Large intestine (tissue), 3 donors: Measurements from ENCODE around the gene CDKN2AIP. TPM values are rescaled to one million over a fixed set of nuclear protein-coding genes. Genes with fewer than 3 reads are reported as not detected.
A peak's percentile ranks its signal among the peaks of the same experiment; 100 is the strongest.
"Not testable (repeated sequence)": the region's sequence is repeated elsewhere in the genome, so short reads cannot be mapped to it uniquely, and the experiment has no call there.

Source experiments
- DNase-seq, 2 donors: peaks; one replicate each; pipeline versions ENCODE4 v3.0.0 to v3.0.0-alpha.2; 2013
- H3K27ac ChIP-seq: one replicate; pipeline ENCODE4 v1.5.1; 2013; ENCODE audit warnings: low read length
- H3K27me3 ChIP-seq: 2 replicates; pipeline ENCODE4 v1.6.1; 2013; ENCODE audit warnings: low read length; ENCODE audit not compliant: control insufficient read depth, insufficient read depth
- H3K36me3 ChIP-seq: 2 replicates; pipeline ENCODE4 v1.6.1; 2013; ENCODE audit warnings: low read length; ENCODE audit not compliant: control insufficient read depth, insufficient read depth
- H3K4me1 ChIP-seq: one replicate; pipeline ENCODE4 v1.6.1; 2013; ENCODE audit warnings: low read length; ENCODE audit not compliant: control insufficient read depth, insufficient read depth
- H3K4me3 ChIP-seq: one replicate; pipeline ENCODE4 v1.5.1; 2013; ENCODE audit warnings: low read length
- H3K9me3 ChIP-seq: one replicate; pipeline ENCODE4 v1.6.1; 2013; ENCODE audit warnings: mild to moderate bottlenecking, low read depth, low read length, moderate library complexity; ENCODE audit not compliant: control insufficient read depth
- WGBS: methylation state at CpG from one replicate; pipeline ENCODE4 v1.1.5; 2013; ENCODE audit warnings: low lambda C conversion rate; ENCODE audit not compliant: insufficient coverage; 5-methylcytosine and 5-hydroxymethylcytosine counted together
- polyA plus RNA-seq: library from polyadenylated mRNA; unstranded; fragments of 120-200 nt; gene quantifications from one replicate; pipeline ENCODE4 v1.2.1, GENCODE V29; 2013

Gene CDKN2AIP
- polyA plus RNA-seq, 1 donor, result 32.1 TPM

DNA sequence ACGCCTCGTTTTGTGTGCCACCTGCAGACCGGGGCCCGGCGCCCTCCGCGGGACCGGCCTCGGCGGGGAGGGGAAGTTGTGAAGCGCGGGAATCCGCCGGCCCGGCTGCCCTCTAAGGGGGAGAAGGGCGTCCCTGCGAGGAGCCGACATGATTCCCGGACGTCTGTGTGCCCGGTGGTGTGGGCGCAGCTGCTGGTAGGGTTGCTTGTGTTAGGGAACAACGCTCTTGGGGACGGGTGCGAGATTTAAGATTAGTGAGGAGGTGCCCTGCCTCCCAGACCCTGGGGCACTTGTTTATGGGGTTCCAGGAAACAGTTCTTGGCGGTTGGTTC is 627 bp downstream of the CDKN2AIP start:
- peaks cover 8% of the 10 kb centered on the region for H3K9me3 ChIP-seq
- no CpG with 5 or more reads among the region's 26 CpGs for WGBS
- no peaks in the 10 kb centered on the region for H3K27me3 ChIP-seq
- peak overlapping the region; percentile 98 for H3K4me3 ChIP-seq
- DNase-seq, result no peak
- peaks cover 38% of the 10 kb centered on the region for H3K4me1 ChIP-seq
- peaks cover 25% of the 10 kb centered on the region for H3K36me3 ChIP-seq
- H3K27ac ChIP-seq, result peak overlapping the region; percentile 99

GRCh38 chr4:183447646-183448045 is 3.2 kb downstream of the CDKN2AIP start:
- peaks cover 17% of the 10 kb centered on the region for H3K4me1 ChIP-seq
- H3K27ac ChIP-seq, result no peak overlapping the region
- H3K4me3 ChIP-seq, result no peak overlapping the region
- DNase-seq, result no peak
- peaks cover 8% of the 10 kb centered on the region for H3K9me3 ChIP-seq
- peaks cover 25% of the 10 kb centered on the region for H3K36me3 ChIP-seq
- no peaks in the 10 kb centered on the region for H3K27me3 ChIP-seq
- WGBS, result 89% methylated on average over 2 of the region's 5 CpGs

- Histone ChIP-seq H3K9me3 (peaks cover 8% of the 10 kb centered on the region), H3K4me3 (no peak overlapping the region), H3K4me1 (peaks cover 12% of the 10 kb centered on the region), H3K27me3 (no peaks in the 10 kb centered on the region), H3K27ac (no peak overlapping the region), H3K36me3 (peaks cover 25% of the 10 kb centered on the region)
- DNase-seq, result no peak
- WGBS, result 83% methylated on average over 1 of the region's 3 CpGs
These were observed 4.0 kb downstream of the CDKN2AIP start for GRCh38 chr4:183448436-183448835.

- peaks cover 25% of the 10 kb centered on the region for H3K36me3 ChIP-seq
- no peak overlapping the region for H3K27ac ChIP-seq
- DNase-seq, result no peak
- peaks cover 7% of the 10 kb centered on the region for H3K9me3 ChIP-seq
- no peaks in the 10 kb centered on the region for H3K27me3 ChIP-seq
- no peak overlapping the region for H3K4me3 ChIP-seq
- H3K4me1 ChIP-seq, result peaks cover 12% of the 10 kb centered on the region
- 95% methylated on average over 3 of the region's 5 CpGs for WGBS
These were observed 4.9 kb downstream of the CDKN2AIP start for GRCh38 chr4:183449193-183449882.

- Histone ChIP-seq H3K4me1 (peaks cover 12% of the 10 kb centered on the region), H3K9me3 (no peaks in the 10 kb centered on the region), H3K4me3 (no peak overlapping the region), H3K27ac (no peak overlapping the region), H3K36me3 (peaks cover 25% of the 10 kb centered on the region), H3K27me3 (no peaks in the 10 kb centered on the region)
- no peak for DNase-seq
- 80% methylated on average over 1 of the region's 1 CpG for WGBS
These were observed 5.7 kb downstream of the CDKN2AIP start for GRCh38 chr4:183450108-183450507.

DNA sequence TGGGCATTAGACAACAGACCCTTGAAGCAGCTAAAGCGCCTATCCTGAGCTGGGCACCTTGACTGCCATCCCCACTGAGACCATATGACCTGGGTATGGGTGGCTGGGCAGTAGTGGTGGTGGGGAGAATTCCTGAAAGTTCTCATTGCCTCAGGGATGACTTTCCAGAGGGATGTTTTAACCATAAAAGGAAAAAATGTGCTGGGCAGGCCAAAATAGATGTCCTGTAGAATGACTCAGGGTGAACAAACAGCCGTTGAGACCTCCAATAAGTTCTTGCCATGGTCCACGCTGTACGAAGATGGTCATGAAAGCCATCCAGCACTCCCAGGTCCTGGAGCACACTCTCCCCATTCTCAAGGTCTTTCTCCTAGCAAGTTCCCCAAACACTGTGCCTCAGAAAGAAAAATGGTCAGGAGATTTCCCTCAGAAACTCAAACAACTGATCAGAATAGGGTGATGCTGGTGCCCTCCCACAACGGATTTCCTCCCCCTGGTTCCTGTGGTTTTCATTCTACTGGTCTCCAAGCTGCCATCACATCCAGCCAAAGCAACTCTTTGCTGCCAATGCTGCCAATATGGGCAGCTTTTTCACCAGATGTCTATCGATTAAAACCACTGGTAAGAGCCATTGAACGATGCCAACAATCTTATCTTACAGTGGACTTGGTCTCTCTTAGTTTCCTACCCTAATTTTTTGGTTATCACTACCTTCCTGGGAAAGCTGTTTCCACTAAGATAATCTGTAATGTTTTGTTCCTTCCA is 11.2 kb downstream of the CDKN2AIP start:
- no CpG with 5 or more reads among the region's 7 CpGs for WGBS
- Histone ChIP-seq H3K27me3 (no peaks in the 10 kb centered on the region), H3K9me3 (no peaks in the 10 kb centered on the region), H3K4me3 (no peak overlapping the region), H3K4me1 (no peaks in the 10 kb centered on the region), H3K36me3 (no peaks in the 10 kb centered on the region), H3K27ac (no peak overlapping the region)
- DNase-seq, result no peak

DNA sequence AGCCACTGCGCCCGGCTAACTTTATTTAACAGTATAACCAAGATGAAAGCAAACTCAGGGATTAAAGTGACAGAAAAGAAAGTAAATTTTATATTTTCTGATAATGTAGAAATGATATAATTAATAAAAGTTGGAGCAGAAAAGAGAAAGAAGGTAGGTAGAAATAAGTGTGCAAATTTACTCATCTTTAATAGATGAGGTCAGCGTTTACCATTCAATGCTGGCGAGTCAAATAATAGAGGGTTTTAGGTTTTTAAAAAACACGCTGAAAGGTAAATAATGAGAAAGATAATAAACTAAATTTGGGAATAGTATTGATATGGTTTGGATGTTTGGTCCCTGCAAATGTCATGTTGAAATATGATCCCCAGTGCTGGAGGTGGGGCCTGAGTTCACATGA is 13.6 kb downstream of the CDKN2AIP start:
- H3K4me3 ChIP-seq, result no peak overlapping the region
- no peak for DNase-seq
- H3K27me3 ChIP-seq, result no peaks in the 10 kb centered on the region
- H3K27ac ChIP-seq, result no peak overlapping the region
- H3K9me3 ChIP-seq, result no peaks in the 10 kb centered on the region
- 100% methylated on average over 4 of the region's 5 CpGs for WGBS
- no peaks in the 10 kb centered on the region for H3K36me3 ChIP-seq
- no peaks in the 10 kb centered on the region for H3K4me1 ChIP-seq

GRCh38 chr4:183463903-183464619 is 19.6 kb downstream of the CDKN2AIP start:
- not testable (repeated sequence) for H3K27ac ChIP-seq, H3K4me3 ChIP-seq, H3K36me3 ChIP-seq, H3K9me3 ChIP-seq, H3K4me1 ChIP-seq, DNase-seq, H3K27me3 ChIP-seq
- WGBS, result no CpG with 5 or more reads among the region's 11 CpGs

DNA sequence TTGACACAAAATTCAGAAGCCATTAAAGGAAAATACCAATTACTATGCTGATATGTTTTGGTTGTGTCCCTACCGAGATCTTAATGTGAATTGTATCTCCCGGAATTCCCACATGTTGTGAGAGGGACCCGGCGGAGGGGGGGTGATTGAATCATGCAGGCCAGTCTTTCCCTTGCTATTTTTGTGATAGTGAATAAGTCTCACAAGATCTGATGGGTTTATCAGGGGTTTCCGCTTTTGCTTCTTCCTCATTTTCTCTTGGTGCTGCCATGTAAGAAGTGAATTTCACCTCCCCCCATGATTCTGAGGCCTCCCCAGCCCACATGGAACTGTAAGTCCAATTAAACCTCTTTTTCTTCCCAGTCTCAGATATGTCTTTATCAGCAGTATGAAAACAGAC is 21.4 kb downstream of the CDKN2AIP start:
- not testable (repeated sequence) for DNase-seq, H3K27ac ChIP-seq, H3K9me3 ChIP-seq, H3K4me1 ChIP-seq, H3K27me3 ChIP-seq, H3K36me3 ChIP-seq, H3K4me3 ChIP-seq
- WGBS, result no CpG with 5 or more reads among the region's 5 CpGs

GRCh38 chr4:183467246-183467645 is 22.8 kb downstream of the CDKN2AIP start:
- no peaks in the 10 kb centered on the region for H3K36me3 ChIP-seq
- H3K27ac ChIP-seq, result no peak overlapping the region
- H3K4me3 ChIP-seq, result no peak overlapping the region
- H3K9me3 ChIP-seq, result no peaks in the 10 kb centered on the region
- no peaks in the 10 kb centered on the region for H3K4me1 ChIP-seq
- DNase-seq, result no peak
- no peaks in the 10 kb centered on the region for H3K27me3 ChIP-seq
- WGBS, result no CpG with 5 or more reads among the region's 3 CpGs
